ENCODE results near the gene USP38.

USP38 gene, protein sequence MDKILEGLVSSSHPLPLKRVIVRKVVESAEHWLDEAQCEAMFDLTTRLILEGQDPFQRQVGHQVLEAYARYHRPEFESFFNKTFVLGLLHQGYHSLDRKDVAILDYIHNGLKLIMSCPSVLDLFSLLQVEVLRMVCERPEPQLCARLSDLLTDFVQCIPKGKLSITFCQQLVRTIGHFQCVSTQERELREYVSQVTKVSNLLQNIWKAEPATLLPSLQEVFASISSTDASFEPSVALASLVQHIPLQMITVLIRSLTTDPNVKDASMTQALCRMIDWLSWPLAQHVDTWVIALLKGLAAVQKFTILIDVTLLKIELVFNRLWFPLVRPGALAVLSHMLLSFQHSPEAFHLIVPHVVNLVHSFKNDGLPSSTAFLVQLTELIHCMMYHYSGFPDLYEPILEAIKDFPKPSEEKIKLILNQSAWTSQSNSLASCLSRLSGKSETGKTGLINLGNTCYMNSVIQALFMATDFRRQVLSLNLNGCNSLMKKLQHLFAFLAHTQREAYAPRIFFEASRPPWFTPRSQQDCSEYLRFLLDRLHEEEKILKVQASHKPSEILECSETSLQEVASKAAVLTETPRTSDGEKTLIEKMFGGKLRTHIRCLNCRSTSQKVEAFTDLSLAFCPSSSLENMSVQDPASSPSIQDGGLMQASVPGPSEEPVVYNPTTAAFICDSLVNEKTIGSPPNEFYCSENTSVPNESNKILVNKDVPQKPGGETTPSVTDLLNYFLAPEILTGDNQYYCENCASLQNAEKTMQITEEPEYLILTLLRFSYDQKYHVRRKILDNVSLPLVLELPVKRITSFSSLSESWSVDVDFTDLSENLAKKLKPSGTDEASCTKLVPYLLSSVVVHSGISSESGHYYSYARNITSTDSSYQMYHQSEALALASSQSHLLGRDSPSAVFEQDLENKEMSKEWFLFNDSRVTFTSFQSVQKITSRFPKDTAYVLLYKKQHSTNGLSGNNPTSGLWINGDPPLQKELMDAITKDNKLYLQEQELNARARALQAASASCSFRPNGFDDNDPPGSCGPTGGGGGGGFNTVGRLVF

DNA sequence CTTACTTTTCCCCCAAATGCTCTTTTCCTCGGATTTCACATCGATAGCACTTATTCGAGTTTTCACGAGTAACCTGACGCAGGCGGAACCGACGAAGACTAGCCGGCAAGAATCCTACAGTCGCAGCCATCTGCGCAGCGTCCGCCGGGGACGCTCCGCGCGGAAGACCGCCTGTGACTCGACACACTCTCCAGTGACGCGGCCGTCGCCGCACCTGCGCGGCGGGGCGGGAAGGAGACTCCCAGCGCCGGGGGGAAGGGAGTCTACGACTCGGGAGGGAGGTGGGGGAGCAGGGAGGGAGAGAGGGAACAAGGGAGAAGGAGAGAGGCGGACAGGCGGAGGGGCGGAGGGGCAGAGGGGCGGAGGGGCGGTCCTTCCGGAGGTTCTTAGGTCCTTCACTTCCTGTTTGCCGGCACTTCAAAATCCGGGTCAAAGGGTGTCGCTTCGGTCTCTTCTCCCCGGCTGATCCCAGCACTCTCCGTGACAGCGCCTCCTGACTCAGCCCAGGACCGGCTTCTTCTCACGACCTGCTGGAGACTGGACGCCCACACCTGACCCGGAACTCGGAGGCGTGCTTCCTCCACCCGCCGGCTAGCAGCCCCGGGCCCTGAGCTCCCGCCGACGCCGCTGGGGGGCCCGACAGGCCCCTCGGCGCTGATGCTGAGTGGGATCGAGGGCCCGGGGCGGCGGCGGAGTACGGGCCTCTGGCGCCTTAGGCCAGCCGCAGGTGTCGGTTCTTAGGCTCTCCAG, at the start of gene USP38:
Gene USP38 (plus strand): TSS at position 415 of the 750 bp plus-strand sequence. CDS start 534 bp downstream, outside the sequence.
- H3K4me3 ChIP-seq (ENCODE audit: low read depth, low read length) = peak within 1 kb of the TSS; percentile 96
- peak; percentile 57 for TF ChIP-seq MYC (IDR thresholded peaks at IDR 0.05; ENCODE audit: low read depth, low read length)
- TF ChIP-seq, protein P1, sequence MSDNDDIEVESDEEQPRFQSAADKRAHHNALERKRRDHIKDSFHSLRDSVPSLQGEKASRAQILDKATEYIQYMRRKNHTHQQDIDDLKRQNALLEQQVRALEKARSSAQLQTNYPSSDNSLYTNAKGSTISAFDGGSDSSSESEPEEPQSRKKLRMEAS (IDR thresholded peaks at IDR 0.05; ENCODE audit: low read depth, low read length) = peak; percentile 29; the same call in 1 of the 2 replicates
- TF ChIP-seq, protein P2, sequence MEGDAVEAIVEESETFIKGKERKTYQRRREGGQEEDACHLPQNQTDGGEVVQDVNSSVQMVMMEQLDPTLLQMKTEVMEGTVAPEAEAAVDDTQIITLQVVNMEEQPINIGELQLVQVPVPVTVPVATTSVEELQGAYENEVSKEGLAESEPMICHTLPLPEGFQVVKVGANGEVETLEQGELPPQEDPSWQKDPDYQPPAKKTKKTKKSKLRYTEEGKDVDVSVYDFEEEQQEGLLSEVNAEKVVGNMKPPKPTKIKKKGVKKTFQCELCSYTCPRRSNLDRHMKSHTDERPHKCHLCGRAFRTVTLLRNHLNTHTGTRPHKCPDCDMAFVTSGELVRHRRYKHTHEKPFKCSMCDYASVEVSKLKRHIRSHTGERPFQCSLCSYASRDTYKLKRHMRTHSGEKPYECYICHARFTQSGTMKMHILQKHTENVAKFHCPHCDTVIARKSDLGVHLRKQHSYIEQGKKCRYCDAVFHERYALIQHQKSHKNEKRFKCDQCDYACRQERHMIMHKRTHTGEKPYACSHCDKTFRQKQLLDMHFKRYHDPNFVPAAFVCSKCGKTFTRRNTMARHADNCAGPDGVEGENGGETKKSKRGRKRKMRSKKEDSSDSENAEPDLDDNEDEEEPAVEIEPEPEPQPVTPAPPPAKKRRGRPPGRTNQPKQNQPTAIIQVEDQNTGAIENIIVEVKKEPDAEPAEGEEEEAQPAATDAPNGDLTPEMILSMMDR (IDR thresholded peaks at IDR 0.05; ENCODE audit: low read depth, low read length) = no peak
- peak; percentile 30 for TF ChIP-seq POLR2A (IDR thresholded peaks at IDR 0.05; ENCODE audit: extremely low read depth, insufficient read length)
- DNase-seq (ENCODE audit: low read depth) = peak; percentile 90

DNA sequence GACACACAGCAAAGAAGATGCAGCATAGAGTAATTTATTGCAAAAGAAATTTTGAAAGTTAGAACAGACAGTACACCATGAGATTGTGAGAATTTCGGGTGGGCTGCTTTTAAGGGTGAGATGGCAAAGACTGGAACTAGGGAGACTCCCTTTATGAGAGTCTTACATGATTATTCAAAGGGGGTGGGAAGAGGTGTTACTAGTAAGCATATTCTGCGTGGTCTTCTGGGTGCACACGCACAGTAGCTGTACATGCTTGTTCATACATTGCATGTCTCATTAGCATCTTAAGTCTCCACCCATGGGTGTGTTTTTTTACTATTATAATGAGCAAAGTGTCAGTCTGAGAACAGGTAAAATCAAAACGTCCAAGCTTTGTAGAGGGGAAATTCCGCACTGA, 49.4 kb upstream of the USP38 start:
- DNase-seq (ENCODE audit: low read depth) = no peak
- TF ChIP-seq, protein P2 (IDR thresholded peaks at IDR 0.05; ENCODE audit: low read depth, low read length) = no peak
- TF ChIP-seq POLR2A (IDR thresholded peaks at IDR 0.05; ENCODE audit: extremely low read depth, insufficient read length) (no peak), MYC (IDR thresholded peaks at IDR 0.05; ENCODE audit: low read depth, low read length) (no peak)
- TF ChIP-seq, protein P1 (IDR thresholded peaks at IDR 0.05; ENCODE audit: low read depth, low read length) = no peak

DNA sequence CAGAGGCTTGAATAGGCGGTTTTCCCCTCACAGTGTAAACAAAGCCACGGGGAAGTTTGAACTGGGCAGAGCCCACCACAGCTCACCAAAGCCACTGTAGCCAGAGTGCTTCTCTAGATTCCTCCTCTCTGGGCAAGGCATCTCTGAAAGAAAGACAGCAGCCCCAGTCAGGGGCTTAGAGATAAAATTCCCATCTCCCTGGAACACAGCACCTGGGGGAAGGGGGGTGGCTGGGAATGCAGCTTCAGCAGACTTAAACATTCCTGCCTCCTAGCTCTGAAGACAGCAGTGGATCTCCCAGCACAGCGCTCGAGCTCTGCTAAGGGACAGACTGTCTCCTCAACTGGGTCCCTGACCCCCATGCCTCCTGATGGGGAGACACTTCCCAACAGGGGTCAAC, 44.0 kb upstream of the USP38 start:
- DNase-seq (ENCODE audit: low read depth) = no peak
- TF ChIP-seq, protein P2 (IDR thresholded peaks at IDR 0.05; ENCODE audit: low read depth, low read length) = no peak
- TF ChIP-seq, protein P1 (IDR thresholded peaks at IDR 0.05; ENCODE audit: low read depth, low read length) = no peak
- no peak for TF ChIP-seq MYC (IDR thresholded peaks at IDR 0.05; ENCODE audit: low read depth, low read length)
- TF ChIP-seq POLR2A (IDR thresholded peaks at IDR 0.05; ENCODE audit: extremely low read depth, insufficient read length) = no peak
- no peak overlapping the region for H3K4me3 ChIP-seq (ENCODE audit: low read depth, low read length)

More for the DNA sequence above, 49.4 kb upstream of the USP38 start:
- H3K4me3 ChIP-seq (ENCODE audit: low read depth, low read length) = no peak overlapping the region

DNA sequence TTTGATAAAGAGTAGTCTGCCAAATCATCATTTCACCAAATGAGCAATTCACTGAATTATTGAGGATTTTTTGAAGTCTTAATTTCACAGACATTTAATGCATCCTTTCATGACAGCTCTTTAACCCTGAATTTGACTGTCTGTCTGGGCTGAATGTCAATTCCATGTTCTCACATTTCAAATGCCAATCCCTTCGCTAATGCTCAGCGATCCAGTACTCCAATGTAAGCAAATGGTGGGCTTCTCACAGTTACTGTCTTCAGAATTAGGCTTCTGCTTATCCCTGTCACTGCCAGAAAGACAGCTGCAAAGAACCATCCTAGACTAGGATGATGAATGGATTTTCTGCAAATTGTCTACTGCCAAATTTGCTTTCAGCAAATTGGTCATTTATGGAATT, 36.2 kb upstream of the USP38 start:
- TF ChIP-seq POLR2A (IDR thresholded peaks at IDR 0.05; ENCODE audit: extremely low read depth, insufficient read length) (no peak), MYC (IDR thresholded peaks at IDR 0.05; ENCODE audit: low read depth, low read length) (no peak)
- TF ChIP-seq, protein P2 (IDR thresholded peaks at IDR 0.05; ENCODE audit: low read depth, low read length) = no peak
- TF ChIP-seq, protein P1 (IDR thresholded peaks at IDR 0.05; ENCODE audit: low read depth, low read length) = no peak
- no peak for DNase-seq (ENCODE audit: low read depth)

DNA sequence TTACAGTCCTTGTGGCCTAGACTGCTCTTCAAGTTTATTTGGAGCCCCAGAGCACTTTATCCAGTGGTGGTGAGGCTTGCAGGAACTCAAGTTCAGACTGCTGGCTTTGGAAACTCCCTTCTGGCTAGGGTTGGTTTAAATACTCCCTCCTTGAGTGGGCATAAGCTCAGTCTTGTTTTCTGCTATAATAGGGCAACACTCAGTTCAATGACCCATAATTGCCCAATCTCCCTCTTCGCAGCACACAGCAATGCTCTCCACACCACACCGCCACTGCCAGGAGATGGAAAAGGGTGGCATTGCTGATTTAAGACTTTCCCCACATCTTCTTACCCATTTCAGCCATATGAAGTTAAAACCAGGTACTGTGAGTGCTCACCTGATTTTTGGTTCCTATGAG, 27.9 kb upstream of the USP38 start:
- no peak overlapping the region for H3K4me3 ChIP-seq (ENCODE audit: low read depth, low read length)
- no peak for DNase-seq (ENCODE audit: low read depth)
- TF ChIP-seq POLR2A (IDR thresholded peaks at IDR 0.05; ENCODE audit: extremely low read depth, insufficient read length) (no peak), MYC (IDR thresholded peaks at IDR 0.05; ENCODE audit: low read depth, low read length) (no peak)
- TF ChIP-seq, protein P2 (IDR thresholded peaks at IDR 0.05; ENCODE audit: low read depth, low read length) = no peak
- TF ChIP-seq, protein P1 (IDR thresholded peaks at IDR 0.05; ENCODE audit: low read depth, low read length) = no peak

More for the DNA sequence above, 36.2 kb upstream of the USP38 start:
- no peak overlapping the region for H3K4me3 ChIP-seq (ENCODE audit: low read depth, low read length)
